Posterior cingulate gyrus (tissue), 11 donors: ENCODE results near the gene HORMAD2.
A peak's percentile ranks its signal among the peaks of the same experiment; 100 is the strongest.

Experiments
- DNase-seq, 10 donors: peaks; one replicate each; pipeline versions ENCODE4 v3.0.0 to v3.0.0-alpha.2; 2020 to 2021; ENCODE audit warnings: mixed read lengths in 3 of 10
- intact Hi-C: fragments of 100-400 bp; cut with DNase I; formaldehyde crosslinking; loops from one replicate; pipeline ENCODE4 v1.15.1; 2023

Gene HORMAD2

DNA sequence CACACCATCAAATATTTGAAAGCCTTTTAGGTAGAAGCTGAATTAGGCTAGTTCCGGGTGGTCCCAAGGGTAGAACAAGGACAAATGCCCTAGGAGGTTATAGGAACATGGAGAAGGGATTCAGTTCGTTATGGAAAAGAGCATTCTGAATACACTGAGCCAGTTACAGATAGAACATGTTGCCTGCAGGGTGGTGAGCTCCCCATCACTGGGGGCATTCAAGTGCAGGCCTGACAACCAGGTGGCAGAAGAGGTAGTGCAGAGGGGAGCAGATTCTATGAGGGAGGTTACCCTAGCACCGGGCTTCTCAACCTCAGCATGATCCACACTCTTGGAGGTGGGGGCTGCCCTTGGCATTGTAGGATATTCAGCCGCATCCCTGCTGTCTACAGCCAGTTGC lies 142.1 kb downstream of the HORMAD2 start:
- peak in 1 of 10 donors; percentile 4 for DNase-seq
- intact Hi-C loops: no loop called here

- intact Hi-C loops: no loop called here
These were observed 143.0 kb downstream of the HORMAD2 start for GRCh38 chr22:30223303-30223702.

DNA sequence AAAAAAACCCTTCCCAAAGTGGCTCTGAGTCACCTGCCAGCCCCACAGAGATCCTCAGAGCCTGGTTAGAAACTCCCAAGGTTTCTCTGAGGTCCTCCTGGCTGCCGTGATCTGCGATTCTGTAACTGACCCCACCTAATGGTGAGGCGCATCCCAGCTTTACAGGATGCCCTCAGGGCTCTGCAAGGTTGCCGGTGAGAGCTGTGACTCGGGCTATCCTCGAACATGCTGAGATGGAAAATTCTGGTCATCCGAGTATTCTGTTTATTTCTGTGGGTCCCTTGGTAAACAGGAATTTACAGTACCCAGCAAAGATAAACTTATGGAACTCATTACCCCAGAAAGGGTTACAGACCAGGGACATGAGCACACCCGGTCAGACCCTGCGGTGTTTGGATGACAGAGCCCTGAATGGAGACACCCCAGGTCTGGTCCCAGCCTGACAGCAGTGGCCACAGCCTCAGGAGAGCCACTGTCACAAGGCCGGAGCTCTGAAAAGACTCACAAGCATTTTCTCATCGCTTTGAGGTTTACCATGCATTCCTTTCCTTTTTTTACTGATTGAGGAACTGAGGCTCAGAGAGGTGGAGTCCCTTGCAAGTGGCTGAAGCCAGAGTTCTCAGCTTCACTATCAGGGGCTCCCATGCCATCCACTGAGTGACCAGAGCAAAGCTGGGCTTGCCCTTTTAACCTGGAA lies 144.0 kb downstream of the HORMAD2 start:
- DNase-seq: peak in 1 of 10 donors; percentile 32
- intact Hi-C loops: no loop called here

More at GRCh38 chr22:30223303-30223702, 143.0 kb downstream of the HORMAD2 start:
- DNase-seq: peak in 2 of 10 donors; percentile 39 to 49

DNA sequence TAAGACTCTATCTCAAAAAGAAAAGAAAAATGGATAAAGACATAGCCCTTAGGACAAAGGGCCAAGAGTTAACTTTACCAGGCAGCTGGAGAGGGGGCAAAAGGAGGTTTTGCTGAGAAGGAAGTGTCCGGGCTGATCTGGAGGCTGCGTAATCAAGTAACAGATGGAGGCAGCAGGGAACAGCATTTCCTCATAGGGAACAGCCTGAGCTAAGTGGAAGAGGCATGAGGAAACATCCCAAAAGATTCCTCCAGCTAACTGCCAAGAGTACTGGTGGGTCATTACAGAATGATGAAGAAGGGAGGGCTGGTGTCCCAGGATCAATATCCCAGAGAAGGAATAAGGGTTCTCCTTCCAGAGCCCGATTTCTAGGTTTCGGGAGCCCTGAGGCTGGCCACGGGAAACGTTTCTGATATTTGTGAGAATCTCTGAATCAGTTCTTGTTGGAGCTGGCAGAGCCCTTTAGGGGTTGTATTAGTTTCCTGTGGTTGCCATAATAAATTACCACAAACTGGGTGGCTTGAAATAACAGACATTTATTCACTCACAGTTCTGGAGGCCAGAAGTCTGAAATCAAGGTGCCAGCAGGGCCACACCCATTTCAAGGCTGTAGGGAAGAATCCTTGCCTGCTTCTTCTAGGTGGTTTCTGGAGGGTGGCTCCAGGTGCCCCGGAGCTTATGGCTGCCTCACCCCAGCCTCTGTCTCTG lies 145.1 kb downstream of the HORMAD2 start:
- DNase-seq: no peak
- intact Hi-C loops: no loop called here

- intact Hi-C loops: no loop called here
- no peak for DNase-seq
These were observed 146.0 kb downstream of the HORMAD2 start for GRCh38 chr22:30226192-30226832.
